Right lobe of liver (tissue), 4 donors: ENCODE measurements around the gene HGFAC.

Experiments used
- CTCF ChIP-seq, 4 donors: fragments of 200-600 bp in 3 of 4; fragments of 450-650 bp in 1 of 4; IDR thresholded peaks; one replicate each; pipeline versions ENCODE4 v1.5.1 to v1.8.0; 2016 to 2022; ENCODE audit warnings: antibody characterized with exemption in 4 of 4, mild to moderate bottlenecking in 2 of 4
- POLR2A ChIP-seq: fragments of 450-650 bp; IDR thresholded peaks from one replicate; pipeline ENCODE4 v1.6.1; 2017; ENCODE audit warnings: antibody characterized with exemption, mild to moderate bottlenecking
- donor health status: DM: no; HTN: no; CAD: no.
- donor health status: DM: no; HTN: no; CAD: no.
- donor health status: DM: no; HTN: yes; CAD: no.

DNA sequence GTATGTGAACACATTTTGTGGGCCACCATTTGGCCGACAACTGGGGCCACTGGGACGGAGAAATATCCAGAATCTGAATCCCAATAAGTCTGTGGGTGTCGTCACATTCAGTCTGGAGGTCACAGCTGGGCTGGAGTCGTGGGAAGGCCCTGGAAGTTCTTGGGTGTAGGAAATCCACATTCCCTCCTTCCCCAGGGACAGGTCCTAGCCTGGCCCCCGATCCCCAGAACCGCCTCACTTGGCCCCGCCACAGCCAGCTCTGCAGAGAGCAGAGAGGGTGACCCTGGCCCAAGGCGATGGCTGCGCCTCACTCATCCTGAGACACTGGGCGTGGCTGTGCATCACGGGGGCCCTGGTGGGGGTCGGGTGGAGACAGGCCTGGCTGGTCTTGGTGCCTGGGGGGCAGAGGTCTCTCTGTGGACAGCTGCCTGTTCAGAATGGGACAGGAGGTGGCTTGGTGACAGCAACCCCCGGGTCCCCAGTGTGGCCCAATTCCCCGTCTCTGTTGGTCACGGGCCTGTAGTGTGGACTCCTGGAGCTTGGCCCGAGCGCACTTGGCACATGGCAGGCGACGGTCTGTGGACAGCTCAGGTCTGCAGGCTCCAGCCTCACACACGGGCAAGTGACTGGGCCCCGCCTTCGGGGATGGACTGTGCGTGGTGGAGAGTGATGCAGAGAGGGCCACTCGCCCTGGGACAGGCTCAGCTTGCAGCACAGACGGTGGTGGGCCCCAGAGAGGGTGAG is 37.8 kb downstream of the HGFAC start:
- no peak for TF ChIP-seq POLR2A
- no peak for TF ChIP-seq CTCF (IDR thresholded peaks at IDR 0.05)
